Transverse colon (tissue), 4 donors: Measurements from ENCODE around the gene MFRP. TPM values are rescaled to one million over a fixed set of nuclear protein-coding genes. Genes with fewer than 3 reads are reported as not detected.

ENCODE experiments used
- DNase-seq: peaks from one replicate; pipeline ENCODE4 v3.0.0-alpha.2; 2019
- H3K27ac ChIP-seq, 4 donors: fragments of 200-600 bp; sonication (generic); 2 replicates each; pipeline ENCODE4 v1.5.1; 2016 to 2018; ENCODE audit warnings: inconsistent platforms in 4 of 4
- H3K27me3 ChIP-seq: fragments of 200-600 bp; sonication (generic); 2 replicates; pipeline ENCODE4 v1.5.1; 2017; ENCODE audit warnings: inconsistent platforms
- H3K36me3 ChIP-seq, 4 donors: fragments of 200-600 bp; sonication (generic); 2 replicates each; pipeline ENCODE4 v1.5.1; 2017 to 2019; ENCODE audit warnings: inconsistent platforms in 4 of 4
- H3K4me1 ChIP-seq, 4 donors: fragments of 200-600 bp; sonication (generic); 2 replicates each; pipeline ENCODE4 v1.5.1; 2017 to 2020; ENCODE audit warnings: inconsistent platforms in 4 of 4
- H3K4me3 ChIP-seq, 4 donors: fragments of 200-600 bp; sonication (generic); 1 replicate in 1 of 4; 2 replicates in 3 of 4; pipeline versions ENCODE4 v1.5.1 to v1.6.1; 2017 to 2019; ENCODE audit warnings: inconsistent platforms in 4 of 4
- H3K9me3 ChIP-seq, 2 donors: fragments of 200-600 bp; sonication (generic); 2 replicates each; pipeline ENCODE4 v1.5.1; 2017 to 2019; ENCODE audit warnings: inconsistent platforms in 2 of 2
- EP300 ChIP-seq: sonication (generic); formaldehyde crosslinking; IDR thresholded peaks from one replicate; pipeline ENCODE4 v1.6.1; 2017; ENCODE audit warnings: antibody characterized with exemption, low read depth
- POLR2A ChIP-seq: fragments of 450-650 bp; IDR thresholded peaks from one replicate; pipeline ENCODE4 v1.6.1; 2016; ENCODE audit warnings: antibody characterized with exemption, mild to moderate bottlenecking, moderate library complexity
- POLR2AphosphoS5 ChIP-seq, 3 donors: sonication (generic); formaldehyde crosslinking; IDR thresholded peaks; one replicate each; pipeline ENCODE4 v1.6.1; 2016; ENCODE audit warnings: antibody characterized with exemption in 3 of 3
- WGBS, 2 donors: methylation state at CpG; one replicate each; pipeline ENCODE4 v1.1.5; 2018; ENCODE audit warnings: low coverage in 1 of 2; 5-methylcytosine and 5-hydroxymethylcytosine counted together
- in situ Hi-C, 4 donors: fragments of 200-750 bp; cut with MboI; loops; one replicate each; pipeline versions ENCODE4 v1.15.0 to v1.15.1; 2017; ENCODE audit warnings: low sequenced_read_pairs in 3 of 4, low pct_ligation_motif_present in 1 of 4, low pct_unique_long_range_greater_than_20kb in 1 of 4
- intact Hi-C: fragments of 100-400 bp; cut with DNase I; formaldehyde crosslinking; loops from one replicate; pipeline ENCODE4 v1.15.1; 2023; ENCODE audit warnings: low total_unique reads
- total RNA-seq, 4 donors: library from RNA; depleted of rRNA; stranded (reverse); fragments of >200 nt; gene quantifications; one replicate each; pipeline ENCODE4 v1.1.0, GENCODE V29; 2016
- TF ChIP-seq, protein P1 (sequence below), 5 experiments: fragments of 200-600 bp in 3 of 5; fragments of 450-650 bp in 2 of 5; sonication (generic) in 3 of 5; IDR thresholded peaks; 1 replicate in 2 of 5; 2 replicates in 3 of 5; pipeline ENCODE4 v1.5.1; 2016 to 2017; ENCODE audit warnings: antibody characterized with exemption in 5 of 5, inconsistent platforms in 3 of 5, mild to moderate bottlenecking in 2 of 5, moderate library complexity in 1 of 5

MFRP gene
- total RNA-seq, 4 donors from 2014 or later: 0.32 TPM; not detected in 3

DNA sequence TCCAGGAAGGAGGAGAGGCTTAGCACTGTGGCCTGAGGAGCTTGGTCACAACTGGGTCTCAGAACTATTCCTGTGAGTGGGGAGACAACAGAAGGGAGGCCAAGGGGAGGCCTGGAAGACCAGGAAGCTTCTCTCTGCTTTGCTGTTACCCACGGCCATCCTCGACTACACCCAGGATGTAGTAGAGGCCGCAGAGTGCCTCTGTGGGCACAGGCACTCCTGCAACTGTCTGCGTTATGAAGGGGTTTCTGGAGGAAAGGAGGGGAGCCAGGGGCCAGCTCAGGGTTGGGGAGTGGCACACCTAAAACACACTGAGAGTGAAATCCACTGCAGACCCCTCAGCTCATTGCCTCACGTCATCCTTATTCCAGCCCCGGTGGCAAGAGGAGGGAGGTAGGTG, 3.8 kb upstream of the MFRP start:
- intact Hi-C loops: no loop called here
- Histone ChIP-seq H3K4me3 (no peak overlapping the region), H3K27ac (no peak overlapping the region), H3K9me3 (no peaks in the 10 kb centered on the region), H3K36me3 (no peaks in the 10 kb centered on the region), H3K27me3 (peaks cover 2% of the 10 kb centered on the region), H3K4me1 (peaks cover 0 to 10% (median 2%) of the 10 kb centered on the region in 4 donors)
- 59 to 80% methylated on average over 2 to 6 of the region's 6 CpGs for WGBS, 2 donors
- no peak for DNase-seq
- TF ChIP-seq POLR2A (no peak), POLR2AphosphoS5 (IDR thresholded peaks at IDR 0.05) (no peak), EP300 (no peak)
- TF ChIP-seq, protein P1, sequence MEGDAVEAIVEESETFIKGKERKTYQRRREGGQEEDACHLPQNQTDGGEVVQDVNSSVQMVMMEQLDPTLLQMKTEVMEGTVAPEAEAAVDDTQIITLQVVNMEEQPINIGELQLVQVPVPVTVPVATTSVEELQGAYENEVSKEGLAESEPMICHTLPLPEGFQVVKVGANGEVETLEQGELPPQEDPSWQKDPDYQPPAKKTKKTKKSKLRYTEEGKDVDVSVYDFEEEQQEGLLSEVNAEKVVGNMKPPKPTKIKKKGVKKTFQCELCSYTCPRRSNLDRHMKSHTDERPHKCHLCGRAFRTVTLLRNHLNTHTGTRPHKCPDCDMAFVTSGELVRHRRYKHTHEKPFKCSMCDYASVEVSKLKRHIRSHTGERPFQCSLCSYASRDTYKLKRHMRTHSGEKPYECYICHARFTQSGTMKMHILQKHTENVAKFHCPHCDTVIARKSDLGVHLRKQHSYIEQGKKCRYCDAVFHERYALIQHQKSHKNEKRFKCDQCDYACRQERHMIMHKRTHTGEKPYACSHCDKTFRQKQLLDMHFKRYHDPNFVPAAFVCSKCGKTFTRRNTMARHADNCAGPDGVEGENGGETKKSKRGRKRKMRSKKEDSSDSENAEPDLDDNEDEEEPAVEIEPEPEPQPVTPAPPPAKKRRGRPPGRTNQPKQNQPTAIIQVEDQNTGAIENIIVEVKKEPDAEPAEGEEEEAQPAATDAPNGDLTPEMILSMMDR (IDR thresholded peaks at IDR 0.05): no peak
- in situ Hi-C loops: loop anchor here in 1 of 4 donors (10.0 kb wide), 1 partner anchor 124 kb away; no protein-coding TSS in a partner anchor

DNA sequence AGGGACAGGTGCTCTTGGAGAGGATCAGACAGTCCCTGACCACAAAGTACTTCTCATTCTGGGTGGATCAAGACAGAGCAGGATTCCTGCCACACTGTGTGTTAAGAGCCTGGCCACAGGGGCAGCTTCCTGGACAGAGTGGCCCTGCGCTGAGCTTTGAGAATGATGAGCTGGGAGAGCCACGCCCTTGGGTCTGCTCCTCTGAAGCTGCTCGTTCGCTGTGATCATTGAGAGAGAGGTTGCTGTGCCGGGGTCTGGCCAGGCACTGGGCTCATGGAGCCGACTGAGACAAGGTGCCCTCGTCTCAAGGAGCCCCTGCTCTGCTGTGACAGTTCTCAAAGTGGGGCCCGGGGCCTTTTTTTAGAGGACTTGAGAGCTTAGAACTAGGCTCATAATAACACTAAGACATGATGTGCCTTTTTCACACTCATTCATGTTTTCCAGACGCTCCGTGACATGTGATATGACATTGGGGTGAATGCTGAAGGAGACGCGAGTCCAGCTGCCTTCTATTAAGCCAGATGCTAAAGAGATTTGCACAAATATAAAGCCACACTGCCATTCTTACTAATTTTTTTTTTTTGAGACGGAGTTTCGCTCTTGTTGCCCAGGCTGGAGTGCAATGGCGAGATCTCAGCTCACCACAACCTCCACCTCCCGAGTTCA, 1.6 kb upstream of the MFRP start:
- in situ Hi-C loops: no loop called here
- DNase-seq: no peak
- peaks cover 0 to 6% (median 2%) of the 10 kb centered on the region in 4 donors for H3K4me1 ChIP-seq
- no peak overlapping the region for H3K4me3 ChIP-seq
- H3K27ac ChIP-seq: no peak overlapping the region
- intact Hi-C loops: no loop called here
- no peaks in the 10 kb centered on the region for H3K9me3 ChIP-seq
- TF ChIP-seq POLR2AphosphoS5 (IDR thresholded peaks at IDR 0.05): no peak
- TF ChIP-seq, protein P1 (IDR thresholded peaks at IDR 0.05): no peak
- no peak for TF ChIP-seq EP300
- no peak for TF ChIP-seq POLR2A
- 65 to 96% methylated on average over 4 to 16 of the region's 16 CpGs for WGBS, 2 donors
- H3K27me3 ChIP-seq: peaks cover 6% of the 10 kb centered on the region
- no peaks in the 10 kb centered on the region for H3K36me3 ChIP-seq

DNA sequence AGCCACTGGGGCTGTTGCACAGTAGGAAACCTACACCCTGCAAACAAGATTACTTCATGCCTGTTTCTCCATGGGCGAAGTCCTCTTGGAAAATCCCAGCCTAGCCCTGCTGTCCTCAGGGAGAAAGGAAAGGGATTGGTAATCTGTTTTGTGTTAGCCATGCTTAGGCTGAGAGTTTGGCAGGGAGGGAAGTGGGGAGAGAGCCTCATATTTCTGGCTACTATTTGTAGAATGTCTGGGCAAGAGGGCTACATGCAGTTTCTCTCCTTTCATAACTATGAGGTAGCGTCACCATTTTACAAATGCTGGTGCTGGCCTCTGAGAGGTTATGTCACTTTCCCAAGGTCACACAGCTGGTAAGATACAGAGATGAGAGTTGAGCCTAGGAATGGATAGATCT, 737 bp upstream of the MFRP start:
- no peaks in the 10 kb centered on the region for H3K4me1 ChIP-seq
- intact Hi-C loops (no loop called here), in situ Hi-C loops (no loop called here)
- TF ChIP-seq EP300 (no peak), POLR2AphosphoS5 (IDR thresholded peaks at IDR 0.05) (no peak), POLR2A (no peak)
- TF ChIP-seq, protein P1 (IDR thresholded peaks at IDR 0.05): no peak
- no peaks in the 10 kb centered on the region for H3K9me3 ChIP-seq
- WGBS, 2 donors: 60 to 66% methylated on average over 1 to 2 of the region's 2 CpGs
- H3K4me3 ChIP-seq: no peak overlapping the region
- H3K27ac ChIP-seq: no peak overlapping the region
- H3K36me3 ChIP-seq: no peaks in the 10 kb centered on the region
- no peak for DNase-seq
- peaks cover 12% of the 10 kb centered on the region for H3K27me3 ChIP-seq

DNA sequence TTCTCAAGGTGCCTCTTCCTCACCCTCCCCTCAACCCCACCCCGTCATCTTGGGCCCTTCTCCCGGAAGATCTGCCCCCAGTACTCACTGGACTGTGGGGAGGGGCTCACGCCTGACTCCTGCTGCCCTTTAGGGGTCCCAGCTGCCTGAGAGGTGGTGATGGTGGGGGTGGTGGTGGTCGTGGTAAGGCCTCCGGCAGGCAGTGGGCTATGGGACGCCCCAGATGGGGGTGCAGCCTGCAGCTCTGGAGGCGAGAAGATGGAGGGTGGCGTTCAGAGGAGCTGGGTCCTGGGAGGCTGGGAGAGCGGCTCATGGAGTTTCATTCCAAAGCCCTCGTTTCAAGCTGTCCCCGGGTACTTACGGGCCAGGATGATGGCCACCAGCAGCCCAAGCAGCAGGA, 820 bp downstream of the MFRP start:
- in situ Hi-C loops (no loop called here), intact Hi-C loops (no loop called here)
- H3K36me3 ChIP-seq: no peaks in the 10 kb centered on the region
- H3K27me3 ChIP-seq: peaks cover 25% of the 10 kb centered on the region
- TF ChIP-seq EP300 (no peak), POLR2AphosphoS5 (IDR thresholded peaks at IDR 0.05) (no peak), POLR2A (no peak)
- TF ChIP-seq, protein P1 (IDR thresholded peaks at IDR 0.05): no peak
- WGBS, 2 donors: 78 to 90% methylated on average over 2 to 12 of the region's 12 CpGs
- H3K4me3 ChIP-seq: no peak overlapping the region
- H3K9me3 ChIP-seq: no peaks in the 10 kb centered on the region
- DNase-seq: no peak
- H3K4me1 ChIP-seq: peaks cover 7 to 9% (median 9%) of the 10 kb centered on the region in 4 donors
- H3K27ac ChIP-seq: no peak overlapping the region
